Endothelial cell of umbilical vein (primary cell): ENCODE results near the gene MAPK8IP3. TPM values are rescaled to one million over a fixed set of nuclear protein-coding genes. Genes with fewer than 3 reads are reported as not detected.

ENCODE experiments used
- BruUV-seq: library from RNA; stranded (reverse); fragments of 400-500 nt; replicated peaks from 2 replicates; lab custom pipeline; 2021; lab: Mats Ljungman, UMichigan
- CTCF ChIA-PET: fragments of 300-600, 350-600 bp; sonication (Branson Sonifier 250); formaldehyde crosslinking; loops from one replicate; lab custom pipeline; 2021; ENCODE audit warnings: antibody characterized with exemption, inconsistent platforms; lab: Charles Lee
- POLR2A ChIA-PET: fragments of 300-600, 350-600 bp; sonication (Branson Sonifier 250); formaldehyde crosslinking; loops from one replicate; lab custom pipeline; 2021; ENCODE audit warnings: antibody characterized with exemption, inconsistent platforms; lab: Charles Lee
- DNase-seq: peaks from one replicate; pipeline ENCODE4 v3.0.0-alpha.2; 2011; ENCODE audit warnings: low read depth, low spot score
- FAIRE-seq: peaks from 2 replicates; lab custom pipeline; 2011; peaks lifted over from hg19 to GRCh38; lab: Jason Lieb, UNC
- H2AFZ ChIP-seq: 2 replicates; pipeline ENCODE4 v1.6.0; 2012; ENCODE audit warnings: low read depth, low read length, control low read depth, inconsistent platforms
- H3K27ac ChIP-seq: 2 replicates; pipeline ENCODE4 v1.5.1; 2011; ENCODE audit warnings: low read depth, mild to moderate bottlenecking, control low read depth, low read length, moderate library complexity; ENCODE audit not compliant: insufficient read depth
- H3K27me3 ChIP-seq, 2 experiments: 2 replicates each; pipeline versions ENCODE4 v1.6.0 to v1.6.1; 2011; ENCODE audit warnings: low read length in 2 of 2, mixed read lengths in 1 of 2; ENCODE audit not compliant: control insufficient read depth in 2 of 2, insufficient read depth in 2 of 2
- H3K36me3 ChIP-seq, 2 experiments: 2 replicates in 1 of 2; 3 replicates in 1 of 2; pipeline ENCODE4 v1.5.1; 2011; ENCODE audit warnings: low read length in 2 of 2, mild to moderate bottlenecking in 1 of 2, moderate library complexity in 1 of 2; ENCODE audit not compliant: control insufficient read depth in 2 of 2, insufficient read depth in 2 of 2; ENCODE audit errors: extremely low read depth in 1 of 2
- H3K4me1 ChIP-seq: 3 replicates; pipeline ENCODE4 v1.5.1; 2011; ENCODE audit warnings: mild to moderate bottlenecking, low read length; ENCODE audit not compliant: control insufficient read depth, insufficient read depth; ENCODE audit errors: extremely low read depth
- H3K4me2 ChIP-seq: 2 replicates; pipeline ENCODE4 v1.6.1; 2011; ENCODE audit warnings: low read length, control low read depth, mixed read lengths; ENCODE audit not compliant: insufficient read depth
- H3K4me3 ChIP-seq, 3 experiments: fragments of 200-600 bp in 1 of 3; sonication (generic), shearing (Covaris generic) in 1 of 3; replicated peaks in 1 of 3; 2 replicates each; pipeline ENCODE4 v1.5.1; 2011 to 2016; ENCODE audit warnings: control low read depth in 3 of 3, low read length in 3 of 3, mild to moderate bottlenecking in 2 of 3, inconsistent platforms in 1 of 3, low read depth in 1 of 3, moderate library complexity in 1 of 3; ENCODE audit not compliant: insufficient read depth in 1 of 3
- H3K79me2 ChIP-seq: 2 replicates; pipeline ENCODE4 v1.6.0; 2012; ENCODE audit warnings: low read length, inconsistent platforms; ENCODE audit not compliant: control insufficient read depth, insufficient read depth
- H3K9ac ChIP-seq: replicated peaks from 2 replicates; pipeline ENCODE3; 2011; ENCODE audit warnings: low read length, control low read depth; ENCODE audit not compliant: insufficient read depth; ENCODE audit errors: extremely low read depth
- H3K9me1 ChIP-seq: replicated peaks from 3 replicates; pipeline ENCODE4 v1.6.0; 2011; ENCODE audit warnings: mild to moderate bottlenecking, low read length; ENCODE audit not compliant: control insufficient read depth, insufficient read depth; ENCODE audit errors: extremely low read depth
- H3K9me3 ChIP-seq: replicated peaks from 2 replicates; pipeline ENCODE4 v1.5.1; 2012; ENCODE audit warnings: low read length, inconsistent platforms; ENCODE audit not compliant: control insufficient read depth, insufficient read depth
- H4K20me1 ChIP-seq: replicated peaks from 2 replicates; pipeline ENCODE3; 2011; ENCODE audit warnings: mild to moderate bottlenecking, low read length; ENCODE audit not compliant: control insufficient read depth, insufficient read depth; ENCODE audit errors: extremely low read depth
- CTCF ChIP-seq, 2 donors: IDR thresholded peaks; 1 replicate in 1 of 2; 2 replicates in 1 of 2; pipeline ENCODE4 v1.5.1; 2011; ENCODE audit warnings: low read length in 2 of 2, mild to moderate bottlenecking in 2 of 2, moderate library complexity in 2 of 2, control low read depth in 1 of 2, inconsistent platforms in 1 of 2, low read depth in 1 of 2; ENCODE audit not compliant: insufficient read depth in 1 of 2; ENCODE audit errors: extremely low read depth in 1 of 2
- EZH2 ChIP-seq: IDR thresholded peaks from 2 replicates; pipeline ENCODE4 v1.6.1; 2012; ENCODE audit warnings: borderline replicate concordance, low read depth, mild to moderate bottlenecking, moderate library complexity, low read length, inconsistent platforms; ENCODE audit not compliant: severe bottlenecking
- FOS ChIP-seq: IDR thresholded peaks from 2 replicates; pipeline ENCODE4 v1.6.1; 2011; ENCODE audit warnings: mild to moderate bottlenecking, low read length, moderate library complexity, borderline replicate concordance; ENCODE audit not compliant: insufficient read depth
- GATA2 ChIP-seq: IDR thresholded peaks from 2 replicates; pipeline ENCODE4 v1.7.0; 2011; ENCODE audit warnings: low read depth, mild to moderate bottlenecking, moderate library complexity, mixed read lengths, low read length; ENCODE audit not compliant: insufficient read length, insufficient read depth
- JUN ChIP-seq: IDR thresholded peaks from 2 replicates; pipeline ENCODE4 v1.6.1; 2011; ENCODE audit warnings: borderline replicate concordance, low read depth; ENCODE audit not compliant: insufficient read length, insufficient read depth
- MAX ChIP-seq: IDR thresholded peaks from 2 replicates; pipeline ENCODE4 v1.6.1; 2011; ENCODE audit not compliant: insufficient read depth, insufficient read length
- MYC ChIP-seq: IDR thresholded peaks from one replicate; pipeline ENCODE4 v1.6.1; 2011; ENCODE audit warnings: mild to moderate bottlenecking, low read depth, low read length
- POLR2A ChIP-seq: IDR thresholded peaks from 2 replicates; pipeline ENCODE4 v1.6.1; 2012; ENCODE audit warnings: low read depth, mild to moderate bottlenecking, control low read depth, low read length
- POLR2AphosphoS5 ChIP-seq: IDR thresholded peaks from 2 replicates; pipeline ENCODE4 v1.6.1; 2012; ENCODE audit warnings: low read depth, mild to moderate bottlenecking, control low read depth, low read length, moderate library complexity; ENCODE audit not compliant: insufficient read depth
- dilution Hi-C: fragments of 300-500 bp; cut with MboI; formaldehyde crosslinking; loops from one replicate; pipeline ENCODE4 v1.15.0; 2019; ENCODE audit warnings: low sequenced_read_pairs; ENCODE audit not compliant: extremely low pct_ligation_motif_present
- intact Hi-C: fragments of 100-400 bp; cut with micrococcal nuclease; formaldehyde crosslinking; loops from one replicate; pipeline ENCODE4 v1.10.0; 2022
- polyA plus RNA-seq, 4 experiments: library from polyadenylated mRNA; depleted of rRNA in 3 of 4; stranded (reverse) in 3 of 4; unstranded in 1 of 4; fragments of >200 nt; gene quantifications; 2 replicates each; pipeline versions ENCODE4 v1.2.1 to v1.2.3, GENCODE V29; 2011 to 2012; ENCODE audit warnings: missing spikeins in 1 of 4
- total RNA-seq: library from RNA; stranded (reverse); gene quantifications from 2 replicates; pipeline ENCODE4 v1.2.3, GENCODE V29; 2021

MAPK8IP3 gene
- total and polyA plus RNA-seq, 2 donors (not counting 3 experiments of a cell fraction or from before 2014, with no cell fraction given), result 40.7 to 92.2 TPM

- Histone ChIP-seq H3K79me2 (peaks cover under 1% of the 10 kb centered on the region), H3K9me1 (no peaks in the 10 kb centered on the region), H3K27me3 (no peaks in the 10 kb centered on the region), H2AFZ (no peak overlapping the region), H3K9ac (no peak overlapping the region), H3K9me3 (no peaks in the 10 kb centered on the region), H3K27ac (no peak overlapping the region), H4K20me1 (no peaks in the 10 kb centered on the region), H3K4me2 (no peak overlapping the region), H3K4me3 (no peak overlapping the region), H3K4me1 (peaks cover 6% of the 10 kb centered on the region), H3K36me3 (peaks cover 5 to 46% of the 10 kb centered on the region in 2 experiments)
- intact Hi-C loops (no loop called here), dilution Hi-C loops (no loop called here)
- TF ChIP-seq POLR2A (no peak), POLR2AphosphoS5 (no peak), GATA2 (no peak), FOS (no peak), JUN (no peak), EZH2 (no peak), MYC (no peak), MAX (no peak), CTCF (IDR thresholded peaks at IDR 0.05; ENCODE audit: extremely low read depth in 1 of 2, insufficient read depth in 1 of 2, low read depth in 1 of 2, low read length in 2 of 2) (no peak)
- POLR2A ChIA-PET, result no interaction called here
- CTCF ChIA-PET, result no interaction called here
- no peak for FAIRE-seq
- no peak for DNase-seq
- no TSS peak for BruUV-seq
Measured at GRCh38 chr16:1766701-1767100, 60.7 kb downstream of the MAPK8IP3 start.
